PFSK-1 (cell line): ENCODE data around the gene PRKAG2.

Source experiments
- FOXP2 ChIP-seq: optimal IDR thresholded peaks from 2 replicates; pipeline ENCODE3; 2011; ENCODE audit warnings: borderline replicate concordance, control low read depth, inconsistent platforms; ENCODE audit not compliant: insufficient read depth; ENCODE audit errors: extremely low read length, extremely low read depth
- POLR2AphosphoS5 ChIP-seq: IDR thresholded peaks from 2 replicates; pipeline ENCODE4 v1.6.1; 2012; ENCODE audit warnings: low read depth, mild to moderate bottlenecking, control low read depth, low read length, moderate library complexity
- SIN3A ChIP-seq: IDR thresholded peaks from 2 replicates; pipeline ENCODE4 v1.6.1; 2012; ENCODE audit warnings: mild to moderate bottlenecking, low read length, moderate library complexity, borderline replicate concordance; ENCODE audit not compliant: insufficient read depth
- TAF1 ChIP-seq: IDR thresholded peaks from 2 replicates; pipeline ENCODE4 v1.6.1; 2012; ENCODE audit warnings: low read length, control low read depth, borderline replicate concordance; ENCODE audit not compliant: insufficient read depth
- TF ChIP-seq, protein P1 (sequence below), 2 experiments: IDR thresholded peaks; 2 replicates each; pipeline versions ENCODE4 v1.6.1 to v1.8.0; 2011 to 2012; ENCODE audit warnings: low read depth in 2 of 2, low read length in 2 of 2, control low read depth in 1 of 2, inconsistent platforms in 1 of 2, mild to moderate bottlenecking in 1 of 2, moderate library complexity in 1 of 2; ENCODE audit not compliant: insufficient read depth in 1 of 2

PRKAG2 gene

GRCh38 chr7:151827620-151828019 lies 49.3 kb downstream of the PRKAG2 start:
- TF ChIP-seq POLR2AphosphoS5 (no peak), FOXP2 (no peak), TAF1 (no peak), SIN3A (no peak)
- TF ChIP-seq, protein P1, sequence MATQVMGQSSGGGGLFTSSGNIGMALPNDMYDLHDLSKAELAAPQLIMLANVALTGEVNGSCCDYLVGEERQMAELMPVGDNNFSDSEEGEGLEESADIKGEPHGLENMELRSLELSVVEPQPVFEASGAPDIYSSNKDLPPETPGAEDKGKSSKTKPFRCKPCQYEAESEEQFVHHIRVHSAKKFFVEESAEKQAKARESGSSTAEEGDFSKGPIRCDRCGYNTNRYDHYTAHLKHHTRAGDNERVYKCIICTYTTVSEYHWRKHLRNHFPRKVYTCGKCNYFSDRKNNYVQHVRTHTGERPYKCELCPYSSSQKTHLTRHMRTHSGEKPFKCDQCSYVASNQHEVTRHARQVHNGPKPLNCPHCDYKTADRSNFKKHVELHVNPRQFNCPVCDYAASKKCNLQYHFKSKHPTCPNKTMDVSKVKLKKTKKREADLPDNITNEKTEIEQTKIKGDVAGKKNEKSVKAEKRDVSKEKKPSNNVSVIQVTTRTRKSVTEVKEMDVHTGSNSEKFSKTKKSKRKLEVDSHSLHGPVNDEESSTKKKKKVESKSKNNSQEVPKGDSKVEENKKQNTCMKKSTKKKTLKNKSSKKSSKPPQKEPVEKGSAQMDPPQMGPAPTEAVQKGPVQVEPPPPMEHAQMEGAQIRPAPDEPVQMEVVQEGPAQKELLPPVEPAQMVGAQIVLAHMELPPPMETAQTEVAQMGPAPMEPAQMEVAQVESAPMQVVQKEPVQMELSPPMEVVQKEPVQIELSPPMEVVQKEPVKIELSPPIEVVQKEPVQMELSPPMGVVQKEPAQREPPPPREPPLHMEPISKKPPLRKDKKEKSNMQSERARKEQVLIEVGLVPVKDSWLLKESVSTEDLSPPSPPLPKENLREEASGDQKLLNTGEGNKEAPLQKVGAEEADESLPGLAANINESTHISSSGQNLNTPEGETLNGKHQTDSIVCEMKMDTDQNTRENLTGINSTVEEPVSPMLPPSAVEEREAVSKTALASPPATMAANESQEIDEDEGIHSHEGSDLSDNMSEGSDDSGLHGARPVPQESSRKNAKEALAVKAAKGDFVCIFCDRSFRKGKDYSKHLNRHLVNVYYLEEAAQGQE (IDR thresholded peaks at IDR 0.05; ENCODE audit: insufficient read depth in 1 of 2, low read depth in 2 of 2, low read length in 2 of 2) = no peak

GRCh38 chr7:151825721-151826120 lies 51.2 kb downstream of the PRKAG2 start:
- TF ChIP-seq FOXP2 (no peak), SIN3A (no peak), TAF1 (no peak), POLR2AphosphoS5 (no peak)
- TF ChIP-seq, protein P1 (IDR thresholded peaks at IDR 0.05; ENCODE audit: insufficient read depth in 1 of 2, low read depth in 2 of 2, low read length in 2 of 2) = no peak

- TF ChIP-seq, protein P1 (IDR thresholded peaks at IDR 0.05; ENCODE audit: insufficient read depth in 1 of 2, low read depth in 2 of 2, low read length in 2 of 2) = no peak
- TF ChIP-seq FOXP2 (no peak), TAF1 (no peak), POLR2AphosphoS5 (no peak), SIN3A (no peak)
Measured at GRCh38 chr7:151824373-151824933, 52.5 kb downstream of the PRKAG2 start.

DNA sequence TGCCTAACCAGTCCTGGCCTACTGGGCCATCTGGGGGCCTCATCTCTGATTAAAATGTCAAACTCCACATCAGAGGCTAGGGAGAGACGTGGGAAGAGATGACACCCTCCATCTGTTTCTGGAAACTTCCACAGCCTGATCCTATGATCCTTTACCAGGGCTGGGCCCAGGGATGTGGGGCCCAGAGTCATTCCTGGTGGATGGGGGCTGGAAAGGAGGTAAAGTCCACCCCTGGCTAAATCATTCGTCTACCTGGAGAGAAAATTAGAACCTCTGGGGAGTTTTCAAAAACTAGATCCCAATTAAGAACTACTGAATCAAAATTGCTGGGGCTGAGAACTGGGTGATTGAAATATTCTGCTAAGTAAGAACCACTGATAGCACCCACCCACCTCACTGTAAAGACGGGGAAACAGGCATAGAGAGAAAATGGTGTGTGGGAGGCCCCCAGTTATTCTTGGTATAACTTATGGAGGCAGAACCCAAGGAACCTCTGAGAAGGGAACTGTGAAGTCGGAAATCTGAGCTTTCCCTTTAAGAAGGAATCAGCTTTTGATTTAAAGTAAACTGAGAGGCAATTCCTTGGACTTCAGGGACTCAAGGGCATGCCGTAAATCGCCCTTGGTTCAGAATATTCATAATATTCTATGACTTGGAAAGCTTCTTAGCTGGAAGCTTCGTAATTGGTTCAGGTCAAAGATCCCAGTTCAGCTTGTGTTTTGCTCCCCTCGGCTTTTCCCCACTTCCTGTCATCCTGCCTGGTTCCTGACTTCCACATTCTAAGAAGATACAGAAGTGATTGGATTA lies 53.1 kb downstream of the PRKAG2 start:
- TF ChIP-seq, protein P1 (IDR thresholded peaks at IDR 0.05; ENCODE audit: insufficient read depth in 1 of 2, low read depth in 2 of 2, low read length in 2 of 2) = no peak
- no peak for TF ChIP-seq SIN3A
- TF ChIP-seq TAF1 = no peak
- no peak for TF ChIP-seq POLR2AphosphoS5
- TF ChIP-seq FOXP2 = no peak
